ENCODE data around the gene MATN4.
"Not testable (repeated sequence)": the region's sequence is repeated elsewhere in the genome, so short reads cannot be mapped to it uniquely, and the experiment has no call there.

MATN4 gene, protein sequence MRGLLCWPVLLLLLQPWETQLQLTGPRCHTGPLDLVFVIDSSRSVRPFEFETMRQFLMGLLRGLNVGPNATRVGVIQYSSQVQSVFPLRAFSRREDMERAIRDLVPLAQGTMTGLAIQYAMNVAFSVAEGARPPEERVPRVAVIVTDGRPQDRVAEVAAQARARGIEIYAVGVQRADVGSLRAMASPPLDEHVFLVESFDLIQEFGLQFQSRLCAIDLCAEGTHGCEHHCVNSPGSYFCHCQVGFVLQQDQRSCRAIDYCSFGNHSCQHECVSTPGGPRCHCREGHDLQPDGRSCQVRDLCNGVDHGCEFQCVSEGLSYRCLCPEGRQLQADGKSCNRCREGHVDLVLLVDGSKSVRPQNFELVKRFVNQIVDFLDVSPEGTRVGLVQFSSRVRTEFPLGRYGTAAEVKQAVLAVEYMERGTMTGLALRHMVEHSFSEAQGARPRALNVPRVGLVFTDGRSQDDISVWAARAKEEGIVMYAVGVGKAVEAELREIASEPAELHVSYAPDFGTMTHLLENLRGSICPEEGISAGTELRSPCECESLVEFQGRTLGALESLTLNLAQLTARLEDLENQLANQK
- total RNA-seq, result 0 to 0.18 (median 0) reads per million in 3 experiments

DNA sequence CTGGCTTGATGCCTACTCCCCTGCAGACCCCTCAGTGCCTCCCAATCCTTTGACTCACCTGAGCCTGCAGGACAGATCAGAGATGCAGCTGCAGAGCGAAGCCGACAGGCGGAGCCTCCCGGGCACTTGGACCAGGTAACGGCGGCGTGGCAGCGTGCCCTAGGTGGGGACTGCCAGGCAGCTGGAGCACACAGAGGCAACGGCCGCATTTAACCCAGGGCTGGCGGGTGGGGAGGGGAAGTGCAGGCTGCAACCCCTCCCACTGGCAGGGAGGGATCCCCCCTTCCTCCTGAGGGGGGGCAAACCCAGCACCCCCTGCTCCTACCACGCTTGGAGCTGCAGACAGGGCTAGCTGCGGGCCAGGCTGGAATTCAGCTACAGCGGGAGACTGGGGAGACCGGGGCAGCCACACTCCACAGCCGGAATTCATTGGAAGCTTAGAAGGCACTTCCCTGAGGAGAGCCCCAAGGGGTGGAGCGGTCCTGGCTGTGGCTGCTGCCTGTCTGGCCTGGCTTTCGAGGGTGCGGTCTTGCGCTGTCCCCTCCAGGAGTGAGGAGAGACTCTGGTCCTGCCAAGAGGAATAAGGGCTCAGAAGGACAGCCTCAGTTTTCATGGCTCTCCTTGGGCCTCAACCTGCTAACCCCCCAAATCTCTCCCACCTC lies at the start of gene MATN4:
Gene MATN4 (minus strand): TSS at position 183 of the 662 bp plus-strand sequence. CDS start 2,717 bp downstream, outside the sequence.
- DNase-seq, result no peak

DNA sequence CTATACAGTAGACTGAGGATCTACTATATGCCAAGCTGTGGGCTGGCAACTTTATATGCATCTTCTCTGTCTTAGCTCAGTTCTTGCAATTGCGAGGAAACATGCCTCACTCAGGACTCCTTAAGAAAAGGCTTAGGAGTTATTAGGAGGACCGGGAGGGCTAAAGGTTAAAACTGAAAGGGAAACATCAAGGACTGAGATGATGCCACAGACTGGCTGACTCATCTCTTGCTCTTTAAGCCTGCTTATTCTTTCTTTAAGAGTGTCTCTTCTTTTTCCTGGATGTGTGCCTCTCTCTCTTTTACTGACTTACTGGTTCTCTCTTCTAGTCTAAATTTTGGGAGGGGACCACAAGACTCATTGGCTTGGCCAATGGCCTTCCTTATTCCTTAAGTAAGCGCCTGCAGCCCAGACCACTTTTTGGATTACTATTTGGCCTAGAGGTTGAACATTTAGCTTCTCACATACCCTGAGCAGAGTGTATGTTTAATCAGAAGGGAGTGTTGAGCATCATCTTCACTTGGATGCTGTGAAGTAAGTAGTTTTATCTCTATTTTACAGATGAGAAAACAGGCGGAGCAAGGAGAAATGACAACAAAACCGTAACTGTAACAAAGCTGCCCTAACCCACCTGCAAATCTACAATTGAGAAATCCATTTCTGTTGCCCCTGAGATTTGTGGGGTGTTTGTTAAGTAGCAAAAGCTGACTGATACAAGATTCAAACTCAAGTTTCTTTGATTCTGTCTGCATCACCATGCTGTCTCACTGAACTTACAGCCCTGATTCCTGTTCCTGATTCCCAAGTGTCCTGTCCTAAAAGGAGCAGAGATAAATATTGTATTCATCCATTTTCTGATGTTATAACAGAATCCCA lies 47.3 kb upstream of the MATN4 start:
- DNase-seq, result no peak

DNA sequence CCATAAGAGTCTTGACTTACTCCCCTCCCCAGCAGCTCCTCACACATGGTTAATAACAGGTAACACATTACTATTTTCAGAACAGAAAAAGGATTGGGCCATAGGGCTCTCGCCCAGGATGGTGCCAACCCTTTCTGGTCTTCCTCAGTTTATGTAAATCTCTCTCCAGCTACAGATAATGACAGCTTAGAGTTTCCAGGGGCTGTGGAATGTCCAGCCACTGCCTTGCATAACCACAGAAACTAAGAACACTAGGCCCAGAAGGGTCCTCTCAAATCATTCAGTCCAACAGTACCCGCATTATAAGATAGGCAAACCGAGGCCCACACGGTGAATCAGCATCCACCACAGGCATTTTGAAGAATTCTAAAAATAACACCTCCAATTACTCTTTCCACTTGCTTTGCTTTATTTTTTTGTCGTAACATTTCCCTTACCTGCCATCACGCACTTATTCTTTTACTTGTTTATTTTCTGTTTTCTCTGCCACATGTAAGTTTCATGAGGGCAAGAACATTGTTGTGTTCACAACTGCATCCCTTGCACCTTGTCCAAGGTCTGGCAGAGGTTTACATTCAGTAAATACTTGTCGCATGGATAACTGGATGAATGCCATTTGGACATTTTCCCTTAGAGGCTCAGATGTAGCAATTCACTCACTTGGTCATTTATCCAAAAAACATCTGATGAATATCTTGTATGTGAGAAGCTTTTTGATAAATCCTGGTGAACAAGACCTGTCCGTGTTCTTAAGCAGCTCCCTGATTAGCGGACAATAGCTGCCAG lies 46.5 kb upstream of the MATN4 start:
- DNase-seq, result no peak

DNA sequence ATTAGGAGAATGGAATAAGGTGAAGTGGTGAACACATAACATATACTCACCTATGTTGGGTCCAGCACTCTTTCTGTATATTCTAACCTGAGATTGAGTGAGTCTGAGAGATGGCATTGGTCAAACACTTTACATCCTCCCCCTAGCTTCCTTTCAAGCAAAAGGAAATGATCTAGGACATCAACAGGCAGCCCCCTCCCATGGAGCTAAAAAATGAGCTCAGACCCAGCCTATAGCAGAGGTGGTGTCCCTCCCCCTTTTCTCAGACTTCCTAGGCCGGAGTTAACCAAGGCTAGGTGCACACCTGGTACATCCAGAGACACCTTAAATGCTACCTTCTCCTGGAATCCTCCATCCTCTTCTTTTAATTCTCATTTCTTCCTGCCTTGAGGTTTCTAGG lies 45.6 kb upstream of the MATN4 start:
- DNase-seq, result no peak

DNA sequence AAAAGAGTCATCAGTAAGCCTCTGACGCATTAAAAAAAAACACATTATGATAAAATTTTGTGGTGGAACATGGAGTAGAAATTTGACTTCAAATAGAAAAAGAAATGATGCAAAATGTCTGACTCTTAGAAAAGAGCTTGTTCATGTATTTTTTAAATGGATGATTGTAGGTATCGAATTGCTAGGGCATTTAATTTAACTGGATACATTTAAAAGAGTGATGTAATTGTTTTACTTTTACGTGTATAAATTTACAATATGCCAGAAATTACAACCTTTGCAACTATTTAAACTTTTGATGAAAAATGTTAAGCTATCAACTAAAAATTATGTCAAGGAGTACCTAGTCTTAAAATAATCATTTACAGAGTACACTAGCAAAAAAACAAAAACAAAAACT lies 44.6 kb upstream of the MATN4 start:
- DNase-seq, result no peak

DNA sequence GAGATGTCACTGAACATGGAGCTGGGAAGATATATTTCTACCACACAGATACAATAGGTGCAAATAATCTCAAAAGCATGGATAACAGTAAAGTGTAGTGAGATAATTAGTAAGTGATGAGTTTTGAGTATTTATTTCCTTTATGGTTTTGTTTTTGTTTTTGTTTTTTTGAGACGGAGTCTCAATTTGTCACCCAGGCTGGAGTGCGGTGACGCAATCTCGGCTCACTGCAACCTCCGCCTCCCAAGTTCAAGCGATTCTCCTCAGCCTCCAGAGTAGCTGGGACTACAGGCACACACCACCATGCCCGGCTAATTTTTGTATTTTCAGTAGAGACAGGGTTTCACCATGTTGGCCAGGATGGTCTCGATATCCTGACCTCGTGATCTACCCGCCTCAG lies 42.7 kb upstream of the MATN4 start:
- DNase-seq, result not testable (repeated sequence)

DNA sequence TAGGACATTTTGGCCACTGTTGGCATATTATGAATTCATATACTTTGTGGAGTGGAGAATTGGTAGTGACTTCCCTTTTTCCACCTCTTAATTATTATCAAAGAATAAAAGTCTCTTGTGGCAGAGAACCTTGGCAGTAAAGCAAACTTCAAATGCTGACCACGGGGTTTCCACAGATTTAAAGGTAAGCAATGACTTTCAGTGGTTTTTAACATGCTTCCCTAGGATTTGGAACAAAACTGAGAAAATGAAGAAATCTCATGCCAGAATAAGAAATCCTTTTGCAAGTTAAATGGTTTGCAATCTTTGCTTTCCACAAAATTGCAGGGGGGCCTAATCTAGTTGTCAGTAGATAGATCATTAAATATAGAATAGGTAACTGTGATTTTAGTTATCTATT lies 42.1 kb upstream of the MATN4 start:
- DNase-seq, result no peak

DNA sequence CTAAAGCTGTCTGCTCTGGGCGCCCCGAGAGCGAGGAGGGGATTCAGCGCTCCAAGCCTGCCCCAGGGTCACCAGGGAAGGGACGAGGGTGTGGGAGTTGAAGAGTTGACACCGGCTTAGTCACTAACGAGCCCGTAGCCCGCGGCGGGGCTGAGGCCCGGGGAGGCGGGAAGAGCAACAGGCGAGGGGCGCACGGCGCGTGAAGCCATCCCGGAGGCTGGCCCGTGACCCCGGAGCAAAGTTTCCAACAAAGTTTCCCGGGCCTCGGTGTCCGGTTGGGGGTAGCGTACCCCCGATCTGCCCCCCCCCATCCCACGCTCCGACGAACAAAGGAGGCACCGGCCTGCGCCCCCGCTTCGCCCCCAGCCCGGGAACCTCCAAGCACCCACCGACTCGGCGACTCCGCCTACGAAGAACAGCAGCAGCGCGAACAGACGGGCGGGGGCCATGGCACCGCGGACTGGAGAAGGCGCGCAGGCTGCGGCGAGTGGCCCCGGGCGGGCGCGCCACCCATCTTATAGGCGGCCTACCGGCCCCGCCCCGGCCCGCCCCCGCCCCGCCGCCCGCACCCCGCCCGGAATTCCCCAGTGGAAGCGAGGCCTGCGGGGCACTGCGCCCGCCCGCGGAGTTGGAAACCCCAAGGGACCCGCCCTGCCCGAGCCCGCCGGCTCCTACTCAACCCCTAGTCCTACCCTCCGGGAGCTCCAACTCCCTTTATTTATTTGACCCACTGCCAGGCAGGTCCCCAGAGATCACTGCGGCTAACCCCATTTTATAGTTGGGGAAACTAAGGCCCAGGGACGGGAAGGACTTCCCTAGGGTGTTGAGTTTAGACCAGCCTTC lies 40.1 kb upstream of the MATN4 start, which contains the start of gene SDC4:
Gene SDC4 (minus strand): TSS at position 489 of the 843 bp plus-strand sequence. CDS start 40 bp downstream, at position 449.
- DNase-seq, result peak; percentile 43

DNA sequence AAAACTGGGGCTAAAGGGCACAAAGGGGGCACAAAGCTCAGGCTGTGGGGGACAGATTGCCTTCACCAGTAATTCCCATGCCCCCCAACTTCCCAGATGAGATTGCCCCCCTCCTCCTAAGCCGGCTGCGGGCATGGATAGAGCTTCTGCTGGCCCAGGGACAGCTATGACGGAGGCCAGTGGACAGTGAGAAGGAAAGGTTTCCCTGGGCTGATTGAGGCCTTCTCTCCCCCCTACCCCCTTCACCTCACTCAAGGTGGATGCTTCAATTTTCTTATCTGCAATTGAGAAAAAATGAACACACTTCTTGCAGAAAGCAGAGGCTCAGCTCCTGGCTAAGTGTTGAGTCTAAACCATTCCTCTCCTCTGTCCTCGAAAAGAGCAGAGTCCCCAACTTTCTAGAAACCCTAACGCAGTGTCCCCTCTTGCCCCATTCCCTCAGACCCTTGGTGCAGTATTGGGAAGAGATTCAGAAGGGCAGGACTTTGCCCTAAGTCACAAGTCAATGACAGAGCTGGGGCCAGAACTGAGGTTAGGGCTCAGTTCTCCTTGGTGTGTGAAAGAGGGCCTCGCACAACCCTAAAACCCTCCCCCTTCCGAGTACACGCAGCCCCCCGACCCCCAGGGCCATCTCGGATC lies 39.3 kb upstream of the MATN4 start:
- DNase-seq, result no peak

DNA sequence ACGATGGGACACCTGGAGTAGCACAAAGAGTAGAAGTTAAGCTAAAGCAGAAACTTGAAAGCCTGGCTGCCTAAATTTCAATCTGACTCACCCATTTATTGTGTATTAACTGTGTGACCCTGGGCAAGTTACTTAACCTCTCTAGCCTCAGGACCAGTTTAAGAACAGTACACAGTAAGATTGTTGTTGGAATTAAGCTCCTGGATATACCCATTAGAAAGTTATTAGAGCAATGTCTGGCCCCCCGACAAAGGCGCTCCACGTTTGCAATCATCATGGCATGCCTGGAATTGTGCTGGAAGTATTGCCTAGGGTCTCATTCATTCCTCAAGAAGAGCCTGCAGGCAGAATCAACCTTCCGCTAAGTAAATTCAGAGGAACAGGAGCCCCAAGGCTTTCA lies 38.8 kb upstream of the MATN4 start:
- no peak for DNase-seq

DNA sequence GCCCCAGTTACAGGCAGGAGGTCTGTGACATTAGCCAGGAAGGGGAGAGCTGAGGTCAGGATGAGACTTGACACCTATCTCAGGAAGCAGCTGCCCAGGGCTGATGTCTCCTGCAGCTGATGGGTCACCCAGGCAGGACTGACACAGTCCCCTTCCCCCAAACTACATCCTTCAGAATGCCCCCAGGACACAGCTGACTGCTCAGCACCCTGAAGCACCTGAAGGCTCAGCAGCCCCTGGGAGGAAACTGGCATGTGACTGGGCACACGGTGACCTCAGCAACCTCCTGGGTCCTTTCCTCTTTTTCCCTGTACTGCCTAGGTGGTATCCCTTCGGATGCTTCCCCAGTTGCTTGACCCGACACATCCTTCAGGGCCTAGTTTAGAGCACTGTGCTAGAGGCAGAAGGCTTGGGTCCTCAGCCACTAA lies 38.2 kb upstream of the MATN4 start:
- no peak for DNase-seq

DNA sequence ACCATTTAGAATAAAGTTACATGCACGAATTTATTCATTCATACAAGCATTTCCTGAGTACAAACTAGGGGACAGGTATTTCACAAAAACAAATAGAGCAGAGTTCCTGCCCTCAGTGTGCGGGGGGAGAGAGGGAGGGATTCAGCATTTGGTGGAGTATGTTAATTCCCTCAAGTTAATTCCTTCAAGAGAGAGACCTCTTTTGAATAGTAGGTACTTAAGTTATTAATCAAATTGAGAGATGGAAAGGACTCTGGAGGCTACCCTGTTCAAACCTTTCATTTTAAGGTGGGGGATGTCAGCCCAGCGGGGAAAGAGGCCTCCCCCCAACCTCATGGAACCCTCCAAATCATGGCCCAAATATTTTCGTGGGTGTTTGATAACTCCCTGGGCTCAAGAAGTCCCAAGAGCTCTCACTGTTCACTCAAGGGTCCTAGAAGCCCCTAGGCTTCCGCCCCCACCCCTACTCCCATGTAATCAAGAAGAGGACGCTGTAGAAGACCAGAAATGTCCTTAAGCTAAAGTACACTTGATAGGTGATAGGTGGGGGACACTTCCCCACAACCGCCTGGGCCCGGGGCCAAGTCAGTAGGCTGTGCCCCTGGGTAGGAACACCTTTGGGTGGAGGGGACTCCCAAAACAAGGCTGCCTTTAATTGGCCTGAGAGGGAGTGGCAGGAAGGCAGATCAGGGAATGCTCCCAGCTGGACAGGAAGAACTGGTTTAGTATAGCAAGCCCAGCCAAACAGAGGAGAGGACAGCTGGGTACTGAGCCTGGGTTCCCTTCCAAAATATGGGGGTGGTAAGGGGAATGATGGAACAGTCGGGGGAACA lies 37.2 kb upstream of the MATN4 start:
- DNase-seq, result no peak

DNA sequence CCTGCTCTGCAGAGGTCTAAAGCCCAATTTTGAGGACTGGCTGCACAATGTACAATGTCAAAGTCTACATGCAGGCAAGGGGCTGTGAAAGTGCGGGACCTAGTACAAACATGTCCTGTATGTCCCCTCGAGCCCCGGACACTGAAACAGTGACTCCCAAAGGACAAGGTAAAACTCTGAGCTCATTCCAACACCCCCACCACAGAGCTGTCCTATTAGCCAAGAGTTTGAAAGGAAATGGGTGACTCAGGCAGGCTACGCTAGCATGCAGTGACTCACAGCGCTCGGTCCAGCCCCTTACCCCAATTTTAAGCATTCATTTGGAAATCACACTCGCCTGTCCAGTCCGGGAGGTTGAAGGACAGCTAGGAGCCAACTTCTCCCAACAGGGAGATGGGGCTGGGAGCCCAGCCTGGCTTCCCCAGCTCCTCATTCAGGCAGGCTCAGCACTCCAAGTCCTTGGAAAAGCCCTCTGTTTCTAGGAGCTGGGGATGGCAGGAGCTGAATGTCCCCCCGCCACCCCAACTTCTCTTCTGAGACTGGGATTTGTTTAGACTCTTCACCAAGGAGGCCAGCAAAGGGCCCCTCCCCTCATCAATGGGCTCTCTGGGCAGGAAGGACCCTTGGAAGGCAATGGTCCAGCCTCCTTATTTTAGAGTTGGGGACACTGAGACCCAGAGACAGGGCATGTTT lies 36.2 kb upstream of the MATN4 start:
- DNase-seq, result no peak

DNA sequence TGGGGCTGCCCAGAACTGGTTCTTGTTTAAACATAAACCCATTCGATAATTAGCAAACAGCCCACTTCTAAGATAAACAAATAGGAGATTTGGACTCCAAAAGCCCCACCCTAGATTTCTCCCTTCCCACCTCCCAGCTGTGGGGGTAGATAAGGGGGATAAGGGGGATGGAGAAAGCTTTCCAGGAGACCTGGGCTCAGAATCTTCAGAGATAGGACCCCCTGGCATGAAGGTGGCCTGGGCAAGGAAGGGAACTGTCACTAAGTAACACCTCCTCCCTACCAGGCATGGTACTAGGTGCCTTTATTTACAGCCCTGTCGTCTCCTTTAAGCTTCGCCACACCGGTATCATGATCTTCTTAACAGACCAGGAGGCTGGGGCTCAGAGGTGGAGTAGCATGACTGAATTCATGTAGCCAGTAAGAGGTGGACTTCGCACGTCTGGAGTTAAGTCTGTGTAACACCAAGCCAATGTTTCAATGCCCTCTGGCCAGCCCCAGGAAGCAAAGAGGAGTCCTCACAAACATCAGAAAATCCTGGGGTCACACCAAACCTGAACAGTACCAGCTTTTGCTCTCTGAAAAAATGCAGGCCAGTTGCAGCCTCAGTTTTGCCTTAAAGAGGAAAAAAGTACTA lies 35.6 kb upstream of the MATN4 start:
- no peak for DNase-seq

DNA sequence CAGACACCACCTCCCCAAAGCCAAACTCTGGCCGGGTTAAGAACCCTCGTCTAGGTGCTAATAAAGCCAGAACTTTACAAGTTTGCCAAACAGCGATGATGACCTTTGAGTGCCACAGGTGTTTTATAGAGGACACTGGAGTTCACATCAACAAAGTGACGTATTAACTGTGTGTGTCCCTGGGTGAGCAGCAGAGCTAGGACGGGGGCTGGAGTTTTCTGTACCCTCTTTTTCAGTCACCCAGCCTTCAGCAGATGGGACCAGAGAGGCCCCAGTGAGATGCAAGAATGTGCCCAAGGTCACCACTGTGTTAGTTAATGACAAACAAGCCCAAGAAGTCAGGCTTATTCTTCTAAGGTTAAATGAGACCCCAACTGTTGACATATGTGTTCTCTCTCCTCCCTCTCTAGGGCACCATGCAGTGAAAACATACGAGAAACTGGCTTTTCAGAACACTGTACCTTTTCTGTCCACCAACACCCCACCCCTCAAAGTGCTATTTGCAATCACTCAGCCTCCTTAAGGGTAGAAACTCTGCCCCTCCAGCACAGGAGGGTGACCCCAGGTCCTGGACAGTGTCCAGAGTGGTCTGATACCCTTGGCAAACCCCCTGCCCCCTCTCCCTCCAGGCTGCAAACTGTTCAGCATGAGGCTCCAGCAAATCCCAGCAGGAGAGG lies 34.9 kb upstream of the MATN4 start:
- no peak for DNase-seq

DNA sequence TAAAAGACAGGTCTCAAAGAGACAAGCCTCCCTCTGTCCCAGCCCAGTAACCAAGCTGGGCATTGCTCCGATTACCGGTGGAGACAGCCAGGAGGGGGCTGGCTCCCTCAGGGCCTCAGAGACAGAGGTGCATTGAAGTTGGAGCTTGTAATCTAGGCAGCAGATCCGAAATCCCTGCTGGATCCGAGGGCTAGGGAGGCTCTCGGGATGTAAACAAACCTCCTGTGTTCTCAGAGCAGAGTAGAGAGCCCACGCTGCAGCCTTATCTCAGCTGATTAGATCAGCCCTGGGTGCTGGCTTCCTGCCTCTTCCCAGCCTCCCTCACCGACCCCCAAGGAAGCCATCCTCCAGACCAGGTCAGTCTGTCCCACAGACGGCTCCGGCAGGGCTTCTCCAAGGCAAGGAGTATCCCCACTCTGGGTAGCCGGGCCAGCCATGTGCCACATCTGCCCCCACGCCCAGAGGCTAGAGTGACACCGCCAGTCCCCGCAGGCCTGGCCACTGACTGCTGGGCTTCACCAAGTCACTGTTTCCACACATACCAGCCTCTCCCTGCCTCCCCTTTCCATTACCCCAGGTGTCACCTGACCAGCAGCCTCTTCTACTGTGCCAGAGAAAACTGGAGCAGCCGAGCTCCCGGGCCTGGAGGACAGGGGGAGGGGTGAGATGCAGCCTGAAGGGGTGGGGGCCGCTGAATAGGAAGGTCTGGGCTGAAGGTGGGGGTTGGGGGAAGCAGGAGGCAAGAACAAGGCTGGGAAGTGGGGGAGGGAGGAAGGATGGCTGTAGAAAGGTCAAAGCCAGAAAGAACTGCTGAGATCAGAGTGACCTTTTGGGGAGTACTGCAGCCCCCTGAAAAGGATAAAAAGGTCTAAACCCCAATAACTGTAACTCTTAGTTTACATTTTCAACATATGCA lies 34.1 kb upstream of the MATN4 start:
- DNase-seq, result no peak

DNA sequence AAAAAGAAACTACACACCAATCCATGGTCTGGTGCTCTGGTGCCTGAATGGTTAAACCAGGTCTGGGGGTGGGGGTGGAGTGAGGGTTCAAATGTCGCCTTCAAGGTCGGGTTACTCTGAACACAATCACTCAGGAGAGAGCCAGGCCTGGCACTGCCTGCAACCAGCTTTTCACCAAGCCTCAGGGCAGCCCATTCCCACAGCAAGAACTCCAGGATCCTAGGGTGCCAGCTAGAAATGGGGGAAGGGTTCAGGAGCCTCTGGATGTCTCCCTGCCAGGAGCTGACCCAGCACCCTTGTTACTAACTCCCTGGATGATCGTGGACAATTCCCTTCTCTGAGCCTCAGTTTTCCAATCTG lies 33.5 kb upstream of the MATN4 start:
- DNase-seq, result no peak
